ENCODE results near the gene KPTN.

KPTN gene

GRCh38 chr19:47508721-47509120 lies 24.7 kb upstream of the KPTN start:
- no peak for DNase-seq (ENCODE audit: low spot score)

- DNase-seq (ENCODE audit: low spot score), result peak; percentile 9
These were observed 24.0 kb upstream of the KPTN start for GRCh38 chr19:47507924-47508553.

GRCh38 chr19:47507012-47507411 lies 23.0 kb upstream of the KPTN start:
- no peak for DNase-seq (ENCODE audit: low spot score)

- DNase-seq (ENCODE audit: low spot score), result no peak
These were observed 22.4 kb upstream of the KPTN start for GRCh38 chr19:47506459-47506858.

- no peak for DNase-seq (ENCODE audit: low spot score)
These were observed 21.5 kb upstream of the KPTN start for GRCh38 chr19:47505506-47505905.

GRCh38 chr19:47503826-47504150 lies 19.8 kb upstream of the KPTN start:
- DNase-seq (ENCODE audit: low spot score), result no peak

- no peak for DNase-seq (ENCODE audit: low spot score)
These were observed 19.3 kb upstream of the KPTN start for GRCh38 chr19:47503130-47503825.

- DNase-seq (ENCODE audit: low spot score), result no peak
These were observed 16.1 kb upstream of the KPTN start for GRCh38 chr19:47499863-47500830.

GRCh38 chr19:47499371-47499770 lies 15.4 kb upstream of the KPTN start:
- no peak for DNase-seq (ENCODE audit: low spot score)

- no peak for DNase-seq (ENCODE audit: low spot score)
These were observed 14.5 kb upstream of the KPTN start for GRCh38 chr19:47498561-47498960.

- no peak for DNase-seq (ENCODE audit: low spot score)
These were observed 14.0 kb upstream of the KPTN start for GRCh38 chr19:47497821-47498520.

GRCh38 chr19:47497050-47497766 lies 13.2 kb upstream of the KPTN start:
- DNase-seq (ENCODE audit: low spot score), result no peak

- no peak for DNase-seq (ENCODE audit: low spot score)
These were observed 11.7 kb upstream of the KPTN start for GRCh38 chr19:47495478-47496372.

- DNase-seq (ENCODE audit: low spot score), result no peak
These were observed 10.7 kb upstream of the KPTN start for GRCh38 chr19:47494729-47495128.

- no peak for DNase-seq (ENCODE audit: low spot score)
These were observed 10.2 kb upstream of the KPTN start for GRCh38 chr19:47494211-47494547.

- no peak for DNase-seq (ENCODE audit: low spot score)
These were observed 9.6 kb upstream of the KPTN start for GRCh38 chr19:47493378-47494210.

- DNase-seq (ENCODE audit: low spot score), result no peak
These were observed 8.8 kb upstream of the KPTN start for GRCh38 chr19:47492571-47493377.

- no peak for DNase-seq (ENCODE audit: low spot score)
These were observed 8.1 kb upstream of the KPTN start for GRCh38 chr19:47492137-47492533.

All from kidney tubule cell (primary cell).